ENCODE measurements around the gene CCNG2. TPM values are rescaled to one million over a fixed set of nuclear protein-coding genes. Genes with fewer than 3 reads are reported as not detected.

Gene CCNG2
- total RNA-seq, 1 experiment from 2014 or later: 10.6 TPM

- Histone ChIP-seq H3K9ac (ENCODE audit: extremely low read depth, insufficient read length, low read length) (no peak overlapping the region), H3T11ph (ENCODE audit: low read length) (no peak overlapping the region), H3K9me3 (ENCODE audit: control insufficient read depth, low read depth, low read length) (no peaks in the 10 kb centered on the region), H2AK5ac (ENCODE audit: insufficient read length, low read length) (no peak overlapping the region), H2BK15ac (ENCODE audit: low read depth, low read length) (no peak overlapping the region), H2BK120ac (ENCODE audit: low read depth, low read length, poor library complexity, severe bottlenecking) (no peak overlapping the region), H3K18ac (ENCODE audit: insufficient read length, low read depth, low read length) (no peak overlapping the region), H2BK12ac (ENCODE audit: insufficient read length, low read depth, low read length) (no peak overlapping the region), H3K79me2 (ENCODE audit: insufficient read depth, low read length) (no peaks in the 10 kb centered on the region), H3K23me2 (ENCODE audit: insufficient read length, low read depth, low read length, poor library complexity, severe bottlenecking) (no peaks in the 10 kb centered on the region), H2AFZ (ENCODE audit: low read length) (no peak overlapping the region), H4K20me1 (ENCODE audit: control insufficient read depth, insufficient read depth, insufficient read length) (no peaks in the 10 kb centered on the region), H2BK5ac (ENCODE audit: insufficient read length, low read length) (no peak overlapping the region), H3K23ac (ENCODE audit: insufficient read length, low read depth, low read length) (no peak overlapping the region), H3K56ac (ENCODE audit: insufficient read length, low read depth, low read length) (no peak overlapping the region), H4K5ac (ENCODE audit: insufficient read length, low read depth, low read length) (no peak overlapping the region), H3K27me3 (ENCODE audit: insufficient read depth, low read length) (no peaks in the 10 kb centered on the region), H3K27ac (ENCODE audit: insufficient read length, low read depth, low read length) (no peak overlapping the region), H4K8ac (replicated peaks; ENCODE audit: insufficient read length, low read depth, low read length) (no peak overlapping the region), H3K14ac (ENCODE audit: insufficient read depth, low read length) (no peak overlapping the region), H3K4ac (ENCODE audit: low read depth, low read length) (no peak overlapping the region), H2BK20ac (ENCODE audit: low read depth, low read length, poor library complexity, severe bottlenecking) (no peak overlapping the region), H4K91ac (ENCODE audit: insufficient read length, low read depth, low read length) (no peak overlapping the region), H3K79me1 (ENCODE audit: insufficient read depth, low read depth, low read length, poor library complexity, severe bottlenecking) (no peaks in the 10 kb centered on the region), H3K4me2 (ENCODE audit: insufficient read depth, insufficient read length, low read length) (no peak overlapping the region), H3K4me1 (ENCODE audit: insufficient read depth, low read length) (peaks cover 2% of the 10 kb centered on the region; the same call in 1 of the 2 replicates)
- DNase-seq: peak; percentile 31
- H3K4me1 Mint-ChIP-seq: peaks cover 19 to 34% of the 10 kb centered on the region in 2 experiments
- TF ChIP-seq CTCF (conservative IDR thresholded peaks at IDR 0.05): peak; percentile 42; the same call in 2 of the 3 replicates
- no peak overlapping the region for H3K27ac Mint-ChIP-seq
- H3K4me3 Mint-ChIP-seq: no peak overlapping the region
- H3K27me3 Mint-ChIP-seq (ENCODE audit: low read depth): peaks cover 2% of the 10 kb centered on the region
- no CpG with 5 or more reads among the region's 8 CpGs for WGBS (ENCODE audit: extremely low coverage, insufficient read length, low lambda C conversion rate)
- H3K9me3 Mint-ChIP-seq: peaks cover 3 to 7% of the 10 kb centered on the region in 2 experiments; a peak in 1 of 5 replicates
- no peaks in the 10 kb centered on the region for H3K36me3 Mint-ChIP-seq (ENCODE audit: insufficient read depth in 1 of 3, low read depth in 3 of 3)
These were observed 36.0 kb upstream of the CCNG2 start for GRCh38 chr4:77120886-77121508.

All from H9 (cell line).